ENCODE results near the gene PLAAT1.

The PLAAT1 gene

DNA sequence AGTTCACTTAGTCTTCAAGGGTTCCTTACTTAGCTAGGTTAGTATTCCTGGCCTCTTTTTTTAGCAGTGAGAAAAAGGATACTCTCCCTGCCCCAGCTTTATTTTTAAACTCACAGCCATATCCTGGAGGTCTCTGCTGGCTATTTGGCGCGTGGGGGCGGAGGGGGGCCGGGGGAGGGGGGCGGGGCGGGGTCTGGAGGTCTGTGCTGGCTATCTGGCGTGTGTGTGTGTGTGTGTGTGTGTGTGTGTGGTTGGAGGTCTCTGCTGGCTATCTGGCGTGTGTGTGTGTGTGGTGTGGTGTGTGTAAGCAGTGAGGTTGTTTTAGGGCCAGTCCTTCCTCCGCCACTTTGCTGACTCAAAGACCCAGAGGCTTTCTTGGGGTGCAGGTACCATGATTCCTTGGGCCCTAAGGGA lies 579 bp upstream of the PLAAT1 start:
- H3K14ac ChIP-seq (ENCODE audit: low read length): peak overlapping the region; percentile 60
- H3K9ac ChIP-seq (ENCODE audit: low read length): peak overlapping the region; percentile 3
- no peaks in the 10 kb centered on the region for H3K9me3 ChIP-seq (ENCODE audit: insufficient read depth, low read depth, low read length)
- H4K12ac ChIP-seq (ENCODE audit: low read depth, low read length): peak overlapping the region; percentile 75
- H3K36me3 ChIP-seq (ENCODE audit: control insufficient read depth in 1 of 2, insufficient read depth in 2 of 2, low read length in 2 of 2): no peaks in the 10 kb centered on the region
- peaks cover 8% of the 10 kb centered on the region for H3K79me1 ChIP-seq (ENCODE audit: low read length)
- peak overlapping the region; percentile 54 for H4K91ac ChIP-seq (ENCODE audit: low read depth, low read length)
- H3K23ac ChIP-seq (ENCODE audit: low read length): no peak overlapping the region
- H3K4ac ChIP-seq (ENCODE audit: low read depth, low read length): no peak overlapping the region
- no peak for DNase-seq
- peak overlapping the region; percentile 87 for H3K4me2 ChIP-seq (ENCODE audit: low read length)
- peak overlapping the region; percentile 92 for H2AFZ ChIP-seq (ENCODE audit: insufficient read depth, low read length, poor library complexity)
- H4K8ac ChIP-seq (ENCODE audit: low read depth, low read length): peak overlapping the region; percentile 82
- no peaks in the 10 kb centered on the region for H3K27me3 ChIP-seq (ENCODE audit: insufficient read depth, low read length)
- H3K4me1 ChIP-seq (ENCODE audit: control insufficient read depth in 1 of 2, insufficient read depth in 2 of 2, low read length in 2 of 2): peaks cover 2 to 3% of the 10 kb centered on the region in 2 experiments
- H2BK12ac ChIP-seq (ENCODE audit: low read length): no peak overlapping the region
- H3K4me3 ChIP-seq (ENCODE audit: low read depth, low read length): peak overlapping the region; percentile 76
- no peak overlapping the region for H2BK5ac ChIP-seq (ENCODE audit: low read depth, low read length, poor library complexity)
- peak overlapping the region; percentile 20 for H2BK120ac ChIP-seq (ENCODE audit: insufficient read depth, low read length, poor library complexity)
- no peak overlapping the region for H2AK5ac ChIP-seq (ENCODE audit: low read length)
- no peak overlapping the region for H3K27ac ChIP-seq (ENCODE audit: low read depth, low read length)
- no CpG with 5 or more reads among the region's 9 CpGs for WGBS (ENCODE audit: extremely low coverage, insufficient coverage, insufficient read length)
- H3K18ac ChIP-seq (ENCODE audit: low read length): peak overlapping the region; percentile 40
- H3K79me2 ChIP-seq (ENCODE audit: control insufficient read depth, insufficient read depth, low read length, poor library complexity): no peaks in the 10 kb centered on the region

DNA sequence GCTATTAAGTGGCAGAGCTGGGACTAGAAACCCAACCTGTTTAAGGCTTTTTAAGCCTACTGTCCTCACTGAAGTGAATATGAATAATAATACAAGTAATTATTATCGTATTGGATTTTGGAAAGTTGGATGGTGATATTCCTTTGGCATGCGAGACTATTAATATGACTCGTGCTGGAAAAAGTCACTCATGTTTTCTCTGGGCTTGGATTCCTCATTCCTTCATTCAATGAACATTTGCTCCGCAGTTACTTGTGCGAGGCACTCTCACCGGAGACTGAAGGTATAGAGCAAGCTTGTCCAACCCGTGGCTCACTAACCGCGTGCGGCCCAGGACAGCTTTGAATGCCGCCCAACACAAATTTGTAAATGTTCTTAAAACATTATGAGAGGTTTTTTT lies 694 bp downstream of the PLAAT1 start:
- Histone ChIP-seq H3K18ac (ENCODE audit: low read length) (no peak overlapping the region), H2AFZ (ENCODE audit: insufficient read depth, low read length, poor library complexity) (no peak overlapping the region), H3K27me3 (ENCODE audit: insufficient read depth, low read length) (no peaks in the 10 kb centered on the region), H3K4ac (ENCODE audit: low read depth, low read length) (no peak overlapping the region), H4K91ac (ENCODE audit: low read depth, low read length) (no peak overlapping the region), H3K4me3 (ENCODE audit: low read depth, low read length) (no peak overlapping the region), H4K8ac (ENCODE audit: low read depth, low read length) (no peak overlapping the region), H3K14ac (ENCODE audit: low read length) (no peak overlapping the region), H3K79me2 (ENCODE audit: control insufficient read depth, insufficient read depth, low read length, poor library complexity) (no peaks in the 10 kb centered on the region), H2BK120ac (ENCODE audit: insufficient read depth, low read length, poor library complexity) (no peak overlapping the region), H2AK5ac (ENCODE audit: low read length) (no peak overlapping the region), H3K9me3 (ENCODE audit: insufficient read depth, low read depth, low read length) (no peaks in the 10 kb centered on the region), H3K23ac (ENCODE audit: low read length) (no peak overlapping the region), H3K27ac (ENCODE audit: low read depth, low read length) (no peak overlapping the region), H2BK12ac (ENCODE audit: low read length) (no peak overlapping the region), H3K4me2 (ENCODE audit: low read length) (peak overlapping the region; percentile 81), H3K36me3 (ENCODE audit: control insufficient read depth in 1 of 2, insufficient read depth in 2 of 2, low read length in 2 of 2) (no peaks in the 10 kb centered on the region), H3K79me1 (ENCODE audit: low read length) (peaks cover 8% of the 10 kb centered on the region), H3K9ac (ENCODE audit: low read length) (no peak overlapping the region), H4K12ac (ENCODE audit: low read depth, low read length) (no peak overlapping the region), H3K4me1 (ENCODE audit: control insufficient read depth in 1 of 2, insufficient read depth in 2 of 2, low read length in 2 of 2) (peaks cover 2 to 3% of the 10 kb centered on the region in 2 experiments), H2BK5ac (ENCODE audit: low read depth, low read length, poor library complexity) (no peak overlapping the region)
- DNase-seq: no peak
- WGBS (ENCODE audit: extremely low coverage, insufficient coverage, insufficient read length): no CpG with 5 or more reads among the region's 11 CpGs

GRCh38 chr3:193243571-193243970 lies 2.5 kb downstream of the PLAAT1 start:
- Histone ChIP-seq H2BK5ac (ENCODE audit: low read depth, low read length, poor library complexity) (no peak overlapping the region), H2AFZ (ENCODE audit: insufficient read depth, low read length, poor library complexity) (no peak overlapping the region), H3K18ac (ENCODE audit: low read length) (no peak overlapping the region), H4K8ac (ENCODE audit: low read depth, low read length) (no peak overlapping the region), H3K27ac (ENCODE audit: low read depth, low read length) (no peak overlapping the region), H2BK120ac (ENCODE audit: insufficient read depth, low read length, poor library complexity) (no peak overlapping the region), H3K4ac (ENCODE audit: low read depth, low read length) (no peak overlapping the region), H3K4me1 (ENCODE audit: control insufficient read depth in 1 of 2, insufficient read depth in 2 of 2, low read length in 2 of 2) (peaks cover 2 to 3% of the 10 kb centered on the region in 2 experiments), H3K79me1 (ENCODE audit: low read length) (peaks cover 8% of the 10 kb centered on the region), H3K36me3 (ENCODE audit: control insufficient read depth in 1 of 2, insufficient read depth in 2 of 2, low read length in 2 of 2) (no peaks in the 10 kb centered on the region), H4K91ac (ENCODE audit: low read depth, low read length) (no peak overlapping the region), H3K9me3 (ENCODE audit: insufficient read depth, low read depth, low read length) (no peaks in the 10 kb centered on the region), H3K14ac (ENCODE audit: low read length) (no peak overlapping the region), H3K23ac (ENCODE audit: low read length) (no peak overlapping the region), H3K9ac (ENCODE audit: low read length) (no peak overlapping the region), H3K4me2 (ENCODE audit: low read length) (no peak overlapping the region), H3K4me3 (ENCODE audit: low read depth, low read length) (no peak overlapping the region), H2AK5ac (ENCODE audit: low read length) (no peak overlapping the region), H3K79me2 (ENCODE audit: control insufficient read depth, insufficient read depth, low read length, poor library complexity) (no peaks in the 10 kb centered on the region), H4K12ac (ENCODE audit: low read depth, low read length) (no peak overlapping the region), H2BK12ac (ENCODE audit: low read length) (no peak overlapping the region), H3K27me3 (ENCODE audit: insufficient read depth, low read length) (no peaks in the 10 kb centered on the region)
- WGBS (ENCODE audit: extremely low coverage, insufficient coverage, insufficient read length): no CpG with 5 or more reads among the region's 3 CpGs
- DNase-seq: no peak

DNA sequence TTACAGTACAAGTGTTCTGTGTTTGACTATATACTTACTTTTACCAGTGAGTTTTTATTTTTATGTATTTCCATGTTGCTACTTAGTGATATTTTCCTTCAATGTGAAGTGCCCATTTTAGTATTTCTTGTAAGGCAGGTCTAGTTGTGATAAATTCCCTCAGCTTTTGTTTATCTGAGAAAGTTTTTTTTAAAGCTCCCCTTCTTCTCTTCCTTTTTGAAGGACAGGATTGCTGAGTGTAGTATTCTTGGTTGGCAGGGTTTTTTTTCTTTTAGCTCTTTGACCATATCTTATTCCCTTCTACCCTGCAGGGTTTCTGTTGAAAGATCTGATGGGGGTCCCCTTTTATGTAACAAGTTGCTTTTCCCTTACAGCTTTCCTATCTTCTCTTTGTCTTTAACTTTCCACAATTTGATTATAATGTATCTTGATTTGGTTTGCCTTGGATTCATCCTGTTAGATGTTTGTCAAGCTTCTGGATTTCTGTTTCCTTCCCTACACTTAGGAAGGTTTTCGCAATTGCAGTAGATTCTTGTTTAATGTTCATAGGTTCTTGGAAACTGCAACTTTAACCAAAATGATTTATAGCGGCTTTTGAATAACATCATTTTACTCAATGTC lies 7.9 kb downstream of the PLAAT1 start:
- Histone ChIP-seq H3K79me2 (ENCODE audit: control insufficient read depth, insufficient read depth, low read length, poor library complexity) (no peaks in the 10 kb centered on the region), H2AK5ac (ENCODE audit: low read length) (no peak overlapping the region), H3K27ac (ENCODE audit: low read depth, low read length) (no peak overlapping the region), H3K9me3 (ENCODE audit: insufficient read depth, low read depth, low read length) (no peaks in the 10 kb centered on the region), H2BK12ac (ENCODE audit: low read length) (no peak overlapping the region), H3K18ac (ENCODE audit: low read length) (no peak overlapping the region), H3K27me3 (ENCODE audit: insufficient read depth, low read length) (no peaks in the 10 kb centered on the region), H3K14ac (ENCODE audit: low read length) (no peak overlapping the region), H3K36me3 (ENCODE audit: control insufficient read depth in 1 of 2, insufficient read depth in 2 of 2, low read length in 2 of 2) (no peaks in the 10 kb centered on the region), H4K8ac (ENCODE audit: low read depth, low read length) (no peak overlapping the region), H3K23ac (ENCODE audit: low read length) (no peak overlapping the region), H2BK120ac (ENCODE audit: insufficient read depth, low read length, poor library complexity) (no peak overlapping the region), H3K4me2 (ENCODE audit: low read length) (no peak overlapping the region), H3K9ac (ENCODE audit: low read length) (no peak overlapping the region), H3K4me3 (ENCODE audit: low read depth, low read length) (no peak overlapping the region), H3K4ac (ENCODE audit: low read depth, low read length) (no peak overlapping the region), H4K91ac (ENCODE audit: low read depth, low read length) (no peak overlapping the region), H3K79me1 (ENCODE audit: low read length) (no peaks in the 10 kb centered on the region), H2AFZ (ENCODE audit: insufficient read depth, low read length, poor library complexity) (no peak overlapping the region), H3K4me1 (ENCODE audit: control insufficient read depth in 1 of 2, insufficient read depth in 2 of 2, low read length in 2 of 2) (no peaks in the 10 kb centered on the region), H4K12ac (ENCODE audit: low read depth, low read length) (no peak overlapping the region), H2BK5ac (ENCODE audit: low read depth, low read length, poor library complexity) (no peak overlapping the region)
- DNase-seq: no peak
- WGBS (ENCODE audit: extremely low coverage, insufficient coverage, insufficient read length): no CpG with 5 or more reads among the region's 2 CpGs

Measured in trophoblast cell (in vitro differentiated cells and primary cell).